GM19193 (cell line): Measurements from ENCODE around the gene SPHK2.
A peak's percentile ranks its signal among the peaks of the same experiment; 100 is the strongest.

ENCODE experiments used
- POLR2A ChIP-seq: IDR thresholded peaks from 4 replicates; pipeline ENCODE4 v1.6.1; 2011; ENCODE audit not compliant: insufficient read depth, insufficient read length; ENCODE audit errors: extremely low read depth

SPHK2 gene

GRCh38 chr19:48628486-48629296, 9.4 kb downstream of the SPHK2 start:
- TF ChIP-seq POLR2A, result no peak

- no peak for TF ChIP-seq POLR2A
Observed at GRCh38 chr19:48629297-48629598, 9.9 kb downstream of the SPHK2 start.

GRCh38 chr19:48629599-48630295, 10.4 kb downstream of the SPHK2 start:
- no peak for TF ChIP-seq POLR2A

- TF ChIP-seq POLR2A, result no peak
Observed at GRCh38 chr19:48630296-48631063, 11.2 kb downstream of the SPHK2 start.

GRCh38 chr19:48631225-48631624, 11.9 kb downstream of the SPHK2 start:
- TF ChIP-seq POLR2A, result no peak

GRCh38 chr19:48632692-48633147, 13.4 kb downstream of the SPHK2 start:
- TF ChIP-seq POLR2A, result no peak

- TF ChIP-seq POLR2A, result no peak
Observed at GRCh38 chr19:48633148-48634035, 14.1 kb downstream of the SPHK2 start.

GRCh38 chr19:48634036-48634342, 14.7 kb downstream of the SPHK2 start:
- TF ChIP-seq POLR2A, result no peak

GRCh38 chr19:48634424-48635262, 15.3 kb downstream of the SPHK2 start:
- TF ChIP-seq POLR2A, result peak; percentile 43

GRCh38 chr19:48635263-48635965, 16.1 kb downstream of the SPHK2 start:
- TF ChIP-seq POLR2A, result peak; percentile 44

- TF ChIP-seq POLR2A, result no peak
Observed at GRCh38 chr19:48635966-48636858, 16.9 kb downstream of the SPHK2 start.

- peak; percentile 23 for TF ChIP-seq POLR2A
Observed at GRCh38 chr19:48636859-48637448, 17.6 kb downstream of the SPHK2 start, which contains the start of gene DBP. TSS of gene DBP (minus strand) at chr19:48637379. CDS start at chr19:48636994, 385 bp downstream.

- no peak for TF ChIP-seq POLR2A
Observed at GRCh38 chr19:48637449-48637947, 18.2 kb downstream of the SPHK2 start.
